Stimulated activated memory B cell treated with anti-CD40 and anti-IgM and Interleukin-4, amounts not matched to agents 10 μg/mL and 1 μg/mL and 100 μg/mL, for 72 hours (primary cell): Measurements from ENCODE around the gene ERC2.
"Not testable (repeated sequence)": the region's sequence is repeated elsewhere in the genome, so short reads cannot be mapped to it uniquely, and the experiment has no call there.

Experiments
- ATAC-seq: fragments of 150-1000 bp; cut with Tn5 transposase; 2 replicates; pipeline ENCODE4 v1.10.0; 2021
- H3K27ac Mint-ChIP-seq: one replicate; pipeline ENCODE4 v1.8.0; 2022; ENCODE audit warnings: mild to moderate bottlenecking, mixed read lengths
- H3K27me3 Mint-ChIP-seq: one replicate; pipeline ENCODE4 v1.8.0; 2022; ENCODE audit warnings: mixed read lengths
- H3K36me3 Mint-ChIP-seq: one replicate; pipeline ENCODE4 v1.8.0; 2022; ENCODE audit warnings: mixed read lengths
- H3K4me1 Mint-ChIP-seq: one replicate; pipeline ENCODE4 v1.8.0; 2022; ENCODE audit warnings: mixed read lengths
- H3K4me3 Mint-ChIP-seq: one replicate; pipeline ENCODE4 v1.8.0; 2022; ENCODE audit warnings: mild to moderate bottlenecking, moderate library complexity, mixed read lengths
- H3K9me3 Mint-ChIP-seq: one replicate; pipeline ENCODE4 v1.8.0; 2022; ENCODE audit warnings: mixed read lengths

The ERC2 gene

GRCh38 chr3:56290374-56290773 is 177.9 kb downstream of the ERC2 start:
- Mint-ChIP-seq H3K9me3 (no peaks in the 10 kb centered on the region), H3K27me3 (no peaks in the 10 kb centered on the region), H3K4me1 (no peaks in the 10 kb centered on the region), H3K4me3 (no peak overlapping the region), H3K36me3 (no peaks in the 10 kb centered on the region), H3K27ac (no peak overlapping the region)
- no peak for ATAC-seq

- H3K4me1 Mint-ChIP-seq = no peaks in the 10 kb centered on the region
- no peak overlapping the region for H3K4me3 Mint-ChIP-seq
- no peaks in the 10 kb centered on the region for H3K36me3 Mint-ChIP-seq
- H3K27ac Mint-ChIP-seq = no peak overlapping the region
- H3K9me3 Mint-ChIP-seq = no peaks in the 10 kb centered on the region
- ATAC-seq = no peak
- H3K27me3 Mint-ChIP-seq = no peaks in the 10 kb centered on the region
These were observed 180.0 kb downstream of the ERC2 start for GRCh38 chr3:56288258-56288657.

- Mint-ChIP-seq H3K4me1 (no peaks in the 10 kb centered on the region), H3K9me3 (peaks cover 6% of the 10 kb centered on the region)
These were observed 185.9 kb downstream of the ERC2 start for GRCh38 chr3:56282341-56282740.

GRCh38 chr3:56277236-56277635 is 191.0 kb downstream of the ERC2 start:
- Mint-ChIP-seq H3K36me3 (no peaks in the 10 kb centered on the region), H3K27ac (no peak overlapping the region), H3K4me3 (no peak overlapping the region), H3K27me3 (peaks cover 26% of the 10 kb centered on the region), H3K9me3 (peaks cover 6% of the 10 kb centered on the region), H3K4me1 (no peaks in the 10 kb centered on the region)
- no peak for ATAC-seq

More at GRCh38 chr3:56282341-56282740, 185.9 kb downstream of the ERC2 start:
- Mint-ChIP-seq H3K27me3 (peaks cover 20% of the 10 kb centered on the region), H3K36me3 (no peaks in the 10 kb centered on the region), H3K27ac (no peak overlapping the region), H3K4me3 (no peak overlapping the region)
- ATAC-seq = no peak

- no peak for ATAC-seq
- no peaks in the 10 kb centered on the region for H3K4me1 Mint-ChIP-seq
- peaks cover 6% of the 10 kb centered on the region for H3K9me3 Mint-ChIP-seq
- no peak overlapping the region for H3K4me3 Mint-ChIP-seq
- H3K36me3 Mint-ChIP-seq = no peaks in the 10 kb centered on the region
- no peak overlapping the region for H3K27ac Mint-ChIP-seq
- H3K27me3 Mint-ChIP-seq = peaks cover 24% of the 10 kb centered on the region
These were observed 193.1 kb downstream of the ERC2 start for GRCh38 chr3:56275120-56275519.

GRCh38 chr3:56269755-56270535 is 198.3 kb downstream of the ERC2 start:
- Mint-ChIP-seq H3K4me3 (no peak overlapping the region), H3K27ac (no peak overlapping the region), H3K36me3 (no peaks in the 10 kb centered on the region), H3K4me1 (no peaks in the 10 kb centered on the region), H3K9me3 (peaks cover 3% of the 10 kb centered on the region), H3K27me3 (peaks cover 15% of the 10 kb centered on the region)
- no peak for ATAC-seq

- Mint-ChIP-seq H3K27me3 (peaks cover 19% of the 10 kb centered on the region), H3K4me3 (no peak overlapping the region), H3K9me3 (peaks cover 4% of the 10 kb centered on the region), H3K27ac (no peak overlapping the region), H3K36me3 (no peaks in the 10 kb centered on the region), H3K4me1 (no peaks in the 10 kb centered on the region)
- ATAC-seq = no peak
These were observed 199.5 kb downstream of the ERC2 start for GRCh38 chr3:56268616-56269383.

- H3K9me3 Mint-ChIP-seq, H3K4me3 Mint-ChIP-seq, ATAC-seq, H3K4me1 Mint-ChIP-seq, H3K27ac Mint-ChIP-seq, H3K36me3 Mint-ChIP-seq: not testable (repeated sequence)
- H3K27me3 Mint-ChIP-seq = peaks cover 17% of the 10 kb centered on the region
These were observed 206.4 kb downstream of the ERC2 start for GRCh38 chr3:56261852-56262251.

GRCh38 chr3:56260262-56260661 is 208.0 kb downstream of the ERC2 start:
- no peaks in the 10 kb centered on the region for H3K4me1 Mint-ChIP-seq
- peaks cover 4% of the 10 kb centered on the region for H3K9me3 Mint-ChIP-seq
- H3K27ac Mint-ChIP-seq = no peak overlapping the region
- peaks cover 13% of the 10 kb centered on the region for H3K27me3 Mint-ChIP-seq
- no peak overlapping the region for H3K4me3 Mint-ChIP-seq
- no peaks in the 10 kb centered on the region for H3K36me3 Mint-ChIP-seq
- ATAC-seq = no peak

- no peak overlapping the region for H3K4me3 Mint-ChIP-seq
- no peaks in the 10 kb centered on the region for H3K36me3 Mint-ChIP-seq
- H3K27me3 Mint-ChIP-seq = peaks cover 6% of the 10 kb centered on the region
- no peak for ATAC-seq
- no peaks in the 10 kb centered on the region for H3K9me3 Mint-ChIP-seq
- no peak overlapping the region for H3K27ac Mint-ChIP-seq
- no peaks in the 10 kb centered on the region for H3K4me1 Mint-ChIP-seq
These were observed 210.4 kb downstream of the ERC2 start for GRCh38 chr3:56257826-56258225.

GRCh38 chr3:56254835-56255234 is 213.4 kb downstream of the ERC2 start:
- no peak for ATAC-seq
- Mint-ChIP-seq H3K9me3 (no peaks in the 10 kb centered on the region), H3K4me1 (no peaks in the 10 kb centered on the region), H3K4me3 (no peak overlapping the region), H3K27ac (no peak overlapping the region), H3K36me3 (no peaks in the 10 kb centered on the region), H3K27me3 (no peaks in the 10 kb centered on the region)

GRCh38 chr3:56253941-56254665 is 214.2 kb downstream of the ERC2 start:
- Mint-ChIP-seq H3K27ac (no peak overlapping the region), H3K4me1 (no peaks in the 10 kb centered on the region), H3K9me3 (no peaks in the 10 kb centered on the region), H3K4me3 (no peak overlapping the region), H3K27me3 (no peaks in the 10 kb centered on the region), H3K36me3 (no peaks in the 10 kb centered on the region)
- no peak for ATAC-seq

- Mint-ChIP-seq H3K4me1 (no peaks in the 10 kb centered on the region), H3K27me3 (no peaks in the 10 kb centered on the region), H3K4me3 (no peak overlapping the region), H3K9me3 (no peaks in the 10 kb centered on the region), H3K27ac (no peak overlapping the region), H3K36me3 (no peaks in the 10 kb centered on the region)
- ATAC-seq = no peak
These were observed 216.8 kb downstream of the ERC2 start for GRCh38 chr3:56251343-56251945.

- Mint-ChIP-seq H3K27ac (no peak overlapping the region), H3K27me3 (no peaks in the 10 kb centered on the region), H3K9me3 (no peaks in the 10 kb centered on the region), H3K4me3 (no peak overlapping the region), H3K36me3 (no peaks in the 10 kb centered on the region), H3K4me1 (no peaks in the 10 kb centered on the region)
- ATAC-seq = no peak
These were observed 220.2 kb downstream of the ERC2 start for GRCh38 chr3:56248021-56248420.

- Mint-ChIP-seq H3K9me3 (no peaks in the 10 kb centered on the region), H3K27me3 (no peaks in the 10 kb centered on the region), H3K4me3 (no peak overlapping the region), H3K27ac (no peak overlapping the region), H3K36me3 (no peaks in the 10 kb centered on the region), H3K4me1 (no peaks in the 10 kb centered on the region)
- peak; percentile 43 for ATAC-seq
These were observed 230.0 kb downstream of the ERC2 start for GRCh38 chr3:56238299-56238698.
